ENCODE data around the gene XYLT1.

The XYLT1 gene

DNA sequence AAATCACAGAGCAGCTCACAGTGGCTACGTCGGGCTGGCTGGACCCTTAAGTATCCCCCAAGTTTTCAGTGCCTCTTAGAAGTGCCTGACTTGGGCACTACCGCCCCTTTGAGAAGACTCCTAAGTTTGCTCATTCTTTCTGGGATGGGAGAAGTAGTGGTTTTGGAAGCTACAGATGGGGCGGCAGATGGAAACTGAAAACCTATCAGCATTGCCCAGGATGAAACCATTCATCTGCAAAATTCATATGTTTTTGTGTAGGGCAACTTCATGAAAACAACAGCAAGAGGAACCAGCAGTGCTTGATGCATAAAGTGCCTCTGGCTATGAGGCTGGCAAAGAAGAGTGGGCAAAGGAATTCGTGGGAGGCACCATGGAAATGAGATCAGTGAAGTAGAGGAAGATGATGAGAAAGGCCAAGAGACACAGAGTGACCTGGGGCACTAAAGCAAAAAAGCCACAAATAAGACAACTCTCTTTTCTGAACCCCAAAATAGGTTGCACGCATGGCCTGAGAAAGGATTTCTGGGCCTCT, 277.1 kb downstream of the XYLT1 start:
- no peak for DNase-seq (ENCODE audit: low read depth)

GRCh38 chr16:17184026-17184425, 286.7 kb downstream of the XYLT1 start:
- DNase-seq (ENCODE audit: low read depth) = no peak

- no peak for DNase-seq (ENCODE audit: low read depth)
Observed at GRCh38 chr16:17177959-17178905, 292.5 kb downstream of the XYLT1 start.

GRCh38 chr16:17177242-17177958, 293.4 kb downstream of the XYLT1 start:
- no peak for DNase-seq (ENCODE audit: low read depth)

- no peak for DNase-seq (ENCODE audit: low read depth)
Observed at GRCh38 chr16:17176199-17176598, 294.6 kb downstream of the XYLT1 start.

GRCh38 chr16:17173281-17173680, 297.5 kb downstream of the XYLT1 start:
- DNase-seq (ENCODE audit: low read depth) = no peak

GRCh38 chr16:17171250-17172143, 299.3 kb downstream of the XYLT1 start:
- no peak for DNase-seq (ENCODE audit: low read depth)

- no peak for DNase-seq (ENCODE audit: low read depth)
Observed at GRCh38 chr16:17170435-17170834, 300.3 kb downstream of the XYLT1 start.

- DNase-seq (ENCODE audit: low read depth) = no peak
Observed at GRCh38 chr16:17168181-17168580, 302.6 kb downstream of the XYLT1 start.

DNA sequence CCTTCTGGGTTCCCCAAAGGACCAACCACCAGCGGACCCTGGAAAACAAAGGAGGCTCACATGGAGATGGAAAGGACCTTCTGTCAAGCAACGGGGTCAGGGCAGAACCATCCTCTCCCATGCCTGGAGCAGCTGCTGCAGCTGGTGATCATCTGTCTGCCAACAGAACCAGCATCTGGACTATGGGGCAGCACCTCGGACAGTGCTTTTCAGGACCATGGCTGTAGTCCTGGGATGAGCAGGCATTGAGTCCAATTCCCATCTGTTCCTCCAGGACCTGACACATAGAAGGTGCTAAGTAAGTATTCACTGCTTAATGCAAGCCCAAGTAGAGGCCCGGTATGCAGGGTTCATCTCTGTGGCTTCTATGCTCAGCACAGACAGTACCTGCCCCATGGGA, 304.7 kb downstream of the XYLT1 start:
- no peak for DNase-seq (ENCODE audit: low read depth)

DNA sequence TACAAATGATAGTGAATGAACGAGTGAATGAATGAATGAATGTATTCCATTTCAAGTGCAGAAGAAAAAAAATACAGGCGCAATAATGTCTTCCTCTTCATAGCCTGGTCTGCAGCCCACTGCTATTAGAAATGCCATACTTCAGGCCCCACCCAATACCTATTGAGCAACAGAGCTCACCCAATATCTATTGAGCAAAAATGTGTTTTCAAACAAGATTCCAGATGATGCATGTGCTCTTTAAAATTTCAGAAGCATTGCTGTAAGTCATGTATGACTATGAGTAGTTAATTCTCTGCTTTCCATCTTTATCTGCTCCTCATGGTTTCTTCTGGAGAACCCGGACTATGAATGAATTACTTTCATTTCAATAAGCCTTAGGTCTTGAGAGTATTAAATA, 308.2 kb downstream of the XYLT1 start:
- no peak for DNase-seq (ENCODE audit: low read depth)

DNA sequence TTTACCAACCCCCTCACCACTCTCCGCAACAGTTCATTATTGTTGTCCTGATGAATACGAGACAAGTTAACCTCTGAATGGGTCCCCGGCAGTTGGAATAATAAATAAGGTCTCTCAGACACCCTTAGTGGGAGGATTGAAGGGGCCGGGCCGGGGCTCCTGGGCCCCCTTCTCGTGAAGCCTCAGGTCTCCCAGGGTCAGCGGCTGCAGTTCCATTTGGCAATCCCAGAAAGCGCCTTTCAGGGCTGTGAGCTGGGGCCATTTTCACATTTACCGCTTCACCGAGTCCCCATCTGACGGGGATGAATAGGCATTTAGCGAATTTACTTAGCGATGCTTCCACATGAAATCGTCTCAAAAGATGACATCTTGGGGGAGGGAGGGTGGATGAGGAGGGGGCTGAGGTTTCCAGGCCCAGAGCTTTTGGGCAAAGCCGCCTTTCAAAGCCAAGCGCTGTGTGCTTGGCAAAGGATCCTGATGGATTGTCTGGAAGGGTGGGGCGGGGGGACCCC, 309.8 kb downstream of the XYLT1 start:
- no peak for DNase-seq (ENCODE audit: low read depth)

DNA sequence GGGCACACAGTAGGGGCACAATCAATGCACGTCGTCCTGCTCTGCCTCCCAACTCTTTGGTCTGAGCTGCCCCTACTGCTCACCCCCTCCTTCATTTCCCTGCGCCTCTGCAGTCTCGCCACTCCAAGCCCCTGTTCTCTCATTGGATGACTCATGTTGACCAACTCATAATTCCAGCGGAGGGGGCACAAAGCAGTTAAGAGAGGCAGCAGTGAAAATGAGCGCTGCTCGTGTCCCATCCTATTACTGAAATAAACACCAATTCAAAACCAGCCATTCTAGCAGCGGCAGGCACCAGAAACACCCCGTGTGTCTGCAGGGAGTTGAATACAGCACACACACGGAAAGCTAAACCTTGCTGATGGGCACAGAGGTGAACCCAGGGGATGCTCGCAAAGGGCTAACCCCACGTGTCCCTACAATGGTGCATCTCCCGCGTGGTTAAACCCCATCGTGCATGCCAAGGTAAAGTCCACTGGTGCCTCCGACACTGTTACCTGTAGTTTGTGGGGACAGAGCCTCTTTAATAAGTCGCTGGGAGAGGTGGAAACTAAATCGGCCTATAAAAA, 310.4 kb downstream of the XYLT1 start:
- no peak for DNase-seq (ENCODE audit: low read depth)

DNA sequence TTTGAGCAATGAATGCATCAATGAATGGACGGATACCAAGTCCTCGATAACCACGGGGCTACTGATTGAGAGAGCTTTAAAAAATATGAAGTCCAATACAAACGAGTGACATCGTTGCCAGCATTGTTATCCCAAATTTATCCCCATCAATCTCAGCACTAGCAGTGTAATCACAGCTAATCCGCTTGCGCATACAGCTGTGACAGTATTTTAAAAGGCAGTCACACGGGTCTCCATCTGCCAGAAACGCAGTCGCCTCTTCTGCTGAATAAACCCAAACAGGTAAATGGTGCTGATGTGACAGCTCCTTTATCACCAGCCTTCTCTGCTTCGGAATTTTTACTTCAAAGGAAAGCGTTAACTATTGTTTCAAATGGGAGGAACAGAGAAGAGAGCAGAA, 311.1 kb downstream of the XYLT1 start:
- no peak for DNase-seq (ENCODE audit: low read depth)

DNA sequence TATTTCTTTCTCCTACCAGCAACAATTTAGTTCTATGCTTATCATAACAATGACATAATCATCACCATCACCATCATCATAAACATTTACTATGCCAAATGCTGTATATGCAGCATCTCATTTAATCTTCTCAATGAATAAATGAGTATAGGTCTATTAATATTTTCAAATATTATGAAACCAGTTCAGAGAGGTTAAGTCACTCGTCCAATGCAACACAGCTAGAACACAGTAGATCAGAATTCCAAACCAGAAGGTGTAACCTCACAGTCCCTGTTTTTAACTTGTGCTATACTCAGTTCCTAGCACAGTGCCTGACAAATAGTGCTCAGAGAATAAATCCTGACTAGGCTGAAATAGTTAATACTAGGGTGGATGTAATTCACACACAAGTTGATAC, 314.8 kb downstream of the XYLT1 start:
- DNase-seq (ENCODE audit: low read depth) = no peak

DNA sequence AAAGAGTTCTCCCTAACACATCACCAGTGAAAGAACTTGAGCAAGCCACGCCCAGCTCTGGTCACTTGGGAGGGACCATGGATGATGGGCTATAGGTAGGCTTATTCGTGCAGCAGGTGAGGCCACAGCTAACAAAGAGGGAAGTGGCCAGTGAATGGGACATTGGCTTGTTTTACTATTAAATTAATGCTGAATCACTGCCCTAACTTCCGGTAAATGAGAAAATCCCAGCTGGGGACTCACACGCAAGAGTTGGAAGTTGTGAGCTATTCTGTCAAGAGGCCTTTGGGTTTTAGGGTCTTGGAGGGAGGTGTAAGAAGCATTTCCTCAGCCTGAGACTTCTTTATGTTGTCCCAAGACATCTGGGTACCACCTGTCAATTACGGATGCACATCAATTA, 315.3 kb downstream of the XYLT1 start:
- DNase-seq (ENCODE audit: low read depth) = no peak

- no peak for DNase-seq (ENCODE audit: low read depth)
Observed at GRCh38 chr16:17154981-17155380, 315.8 kb downstream of the XYLT1 start.

DNA sequence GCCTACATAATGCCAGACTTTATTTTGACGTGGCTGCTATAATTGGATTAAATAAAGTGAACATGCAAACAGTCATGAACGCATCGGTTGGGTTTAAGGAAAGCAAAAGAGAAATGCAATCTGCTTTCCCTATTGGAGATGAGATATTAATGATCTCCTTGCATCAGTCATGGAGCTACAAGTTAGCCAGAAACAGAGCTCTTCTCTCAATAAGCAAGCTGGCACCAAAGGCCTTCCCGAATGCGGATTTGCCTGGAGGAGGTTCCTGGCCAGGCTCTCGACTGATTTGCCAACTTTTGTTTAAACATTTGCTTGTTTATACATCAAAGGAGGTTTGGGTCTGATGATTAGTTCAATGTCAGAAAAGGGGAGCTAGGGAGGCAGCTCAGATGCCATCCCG, 318.4 kb downstream of the XYLT1 start:
- no peak for DNase-seq (ENCODE audit: low read depth)

DNA sequence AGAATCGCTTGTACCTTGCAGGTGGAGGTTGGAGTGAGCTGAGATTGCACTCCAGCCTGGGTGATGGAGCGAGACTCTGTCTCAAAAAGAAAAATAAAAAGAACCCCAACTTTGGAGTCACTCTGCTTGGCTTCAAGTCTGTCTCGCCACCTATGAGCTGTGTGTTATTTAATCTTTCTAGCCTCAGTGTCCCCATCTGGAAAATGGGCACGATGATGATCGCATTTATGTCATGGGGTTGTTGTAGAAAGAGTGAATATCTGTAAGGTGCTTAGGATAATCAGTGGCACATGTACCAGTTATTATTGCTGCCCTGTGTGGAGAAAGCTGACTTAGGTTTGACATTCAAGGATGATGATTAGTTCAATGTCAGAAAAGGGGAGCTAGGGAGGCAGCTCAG, 319.4 kb downstream of the XYLT1 start:
- no peak for DNase-seq (ENCODE audit: low read depth)

DNA sequence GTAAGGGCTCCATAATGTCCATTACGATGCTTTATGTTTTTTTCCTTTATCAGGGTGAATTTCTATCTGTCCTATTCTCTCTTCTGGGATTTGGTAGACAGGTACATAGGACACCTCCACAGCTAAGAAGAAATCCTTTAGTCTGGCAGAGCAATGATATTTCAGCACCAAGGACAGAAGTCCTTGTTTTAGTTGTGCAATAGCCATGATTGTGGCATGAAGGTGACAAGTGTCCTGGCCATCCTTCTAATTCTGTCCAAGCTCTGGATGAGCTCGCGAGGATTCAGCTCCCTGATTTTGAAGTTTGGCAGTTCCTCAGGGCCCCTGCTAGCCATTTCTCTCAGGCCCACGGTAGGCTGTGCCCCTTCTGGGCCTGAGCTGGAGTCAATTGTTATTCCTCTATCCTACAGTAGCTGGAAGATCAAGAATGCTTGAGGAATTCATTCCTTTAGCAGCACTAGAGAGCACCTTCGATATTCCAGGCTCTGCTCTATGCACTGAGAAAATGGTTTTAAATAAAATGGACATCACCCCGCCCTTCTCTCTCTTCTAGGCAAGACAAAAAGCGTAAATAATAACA, 320.8 kb downstream of the XYLT1 start:
- no peak for DNase-seq (ENCODE audit: low read depth)

DNA sequence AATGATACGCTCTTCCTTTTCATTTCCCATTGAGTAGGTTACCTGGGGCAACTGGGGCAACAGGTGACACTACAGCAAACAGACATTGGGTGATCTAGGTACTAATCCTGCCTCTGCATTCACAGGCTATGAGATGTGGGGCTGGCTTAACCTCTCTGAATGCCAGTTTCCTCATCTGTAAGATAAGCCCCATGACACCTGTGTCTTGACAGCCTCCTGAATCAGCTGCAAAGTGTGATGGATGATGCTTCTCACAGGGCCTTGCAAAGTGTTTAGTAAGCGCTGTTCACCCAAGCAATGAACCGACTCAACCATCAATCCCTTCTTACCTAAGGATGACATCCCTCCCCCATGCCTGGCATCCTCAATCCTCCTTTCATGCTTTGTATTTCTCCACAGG, 322.8 kb downstream of the XYLT1 start:
- DNase-seq (ENCODE audit: low read depth) = no peak

All from activated T-cell treated with anti-CD3 and anti-CD28 coated beads for 1 hour (primary cell).